Measurements from ENCODE around the gene SLC28A1.
"Not testable (repeated sequence)": the region's sequence is repeated elsewhere in the genome, so short reads cannot be mapped to it uniquely, and the experiment has no call there.

Gene SLC28A1

GRCh38 chr15:84961707-84962106, 77.2 kb downstream of the SLC28A1 start:
- DNase-seq (ENCODE audit: extremely low read depth in 1 of 2, low read depth in 1 of 2), result no peak

- no peak for DNase-seq (ENCODE audit: extremely low read depth in 1 of 2, low read depth in 1 of 2)
Observed at GRCh38 chr15:84962955-84963354, 78.5 kb downstream of the SLC28A1 start.

GRCh38 chr15:84967380-84967779, 82.9 kb downstream of the SLC28A1 start:
- no peak for DNase-seq (ENCODE audit: extremely low read depth in 1 of 2, low read depth in 1 of 2)

- DNase-seq (ENCODE audit: extremely low read depth in 1 of 2, low read depth in 1 of 2), result no peak
Observed at GRCh38 chr15:84968301-84968700, 83.8 kb downstream of the SLC28A1 start.

GRCh38 chr15:84969257-84969656, 84.8 kb downstream of the SLC28A1 start:
- no peak for DNase-seq (ENCODE audit: extremely low read depth in 1 of 2, low read depth in 1 of 2)

- no peak for DNase-seq (ENCODE audit: extremely low read depth in 1 of 2, low read depth in 1 of 2)
Observed at GRCh38 chr15:84970843-84971242, 86.4 kb downstream of the SLC28A1 start.

GRCh38 chr15:84973492-84974460, 89.3 kb downstream of the SLC28A1 start:
- no peak for DNase-seq (ENCODE audit: extremely low read depth in 1 of 2, low read depth in 1 of 2)

GRCh38 chr15:84975871-84976351, 91.4 kb downstream of the SLC28A1 start:
- DNase-seq (ENCODE audit: extremely low read depth in 1 of 2, low read depth in 1 of 2), result no peak

GRCh38 chr15:84976746-84977345, 92.4 kb downstream of the SLC28A1 start:
- no peak for DNase-seq (ENCODE audit: extremely low read depth in 1 of 2, low read depth in 1 of 2)

- no peak for DNase-seq (ENCODE audit: extremely low read depth in 1 of 2, low read depth in 1 of 2)
Observed at GRCh38 chr15:84979651-84980050, 95.2 kb downstream of the SLC28A1 start.

- peak; percentile 60 to 82 for DNase-seq (ENCODE audit: extremely low read depth in 1 of 2, low read depth in 1 of 2)
Observed at GRCh38 chr15:84980196-84981053, 96.0 kb downstream of the SLC28A1 start.

- peak; percentile 86 to 94 for DNase-seq (ENCODE audit: extremely low read depth in 1 of 2, low read depth in 1 of 2)
Observed at GRCh38 chr15:84981054-84981710, 96.7 kb downstream of the SLC28A1 start.

GRCh38 chr15:84981711-84982300, 97.3 kb downstream of the SLC28A1 start, which contains the start of gene PDE8A:
TSS of gene PDE8A (plus strand) at chr15:84981856. CDS start at chr15:84982163, 307 bp downstream.
- DNase-seq (ENCODE audit: extremely low read depth in 1 of 2, low read depth in 1 of 2), result peak; percentile 7 to 33

GRCh38 chr15:84982301-84982920, 97.9 kb downstream of the SLC28A1 start:
- DNase-seq (ENCODE audit: extremely low read depth in 1 of 2, low read depth in 1 of 2), result peak in 1 of 2 donors; percentile 28

- DNase-seq (ENCODE audit: extremely low read depth in 1 of 2, low read depth in 1 of 2), result no peak
Observed at GRCh38 chr15:84983294-84983693, 98.8 kb downstream of the SLC28A1 start.

GRCh38 chr15:84983711-84984110, 99.2 kb downstream of the SLC28A1 start:
- DNase-seq (ENCODE audit: extremely low read depth in 1 of 2, low read depth in 1 of 2), result no peak

GRCh38 chr15:84985158-84985557, 100.7 kb downstream of the SLC28A1 start:
- no peak for DNase-seq (ENCODE audit: extremely low read depth in 1 of 2, low read depth in 1 of 2)

GRCh38 chr15:84987351-84987750, 102.9 kb downstream of the SLC28A1 start:
- DNase-seq (ENCODE audit: extremely low read depth in 1 of 2, low read depth in 1 of 2), result not testable (repeated sequence)

GRCh38 chr15:84987949-84988624, 103.6 kb downstream of the SLC28A1 start:
- DNase-seq (ENCODE audit: extremely low read depth in 1 of 2, low read depth in 1 of 2), result no peak

Data from activated CD8-positive, alpha-beta memory T cell treated with anti-CD3 and anti-CD28 coated beads for 1 hour (primary cell).